IMR-90 (cell line): ENCODE results near the gene NEK9. TPM values are rescaled to one million over a fixed set of nuclear protein-coding genes. Genes with fewer than 3 reads are reported as not detected.

Source experiments
- ATAC-seq: fragments of 200-7000 bp; cut with Tn5 transposase; 2 replicates; pipeline ENCODE4 v1.9.1; 2020; ENCODE audit warnings: low read depth, mild to moderate bottlenecking, moderate library complexity
- BruUV-seq: library from RNA; stranded (reverse); fragments of 400-500 nt; replicated peaks from 2 replicates; lab custom pipeline; 2021; lab: Mats Ljungman, UMichigan
- CTCF ChIA-PET: fragments of 300-600 bp; formaldehyde crosslinking; extraction: SDS; loops from one replicate; lab custom pipeline; 2021; ENCODE audit warnings: antibody characterized with exemption; lab: Yijun Ruan, JAX
- POLR2A ChIA-PET: fragments of 300-600 bp; sonication (Branson Sonifier 250); formaldehyde crosslinking; loops from one replicate; lab custom pipeline; 2022; ENCODE audit warnings: antibody characterized with exemption; ENCODE audit not compliant: unreplicated experiment; lab: Charles Lee
- DNase-seq: peaks from one replicate; pipeline ENCODE4 v3.0.0; 2013
- H2AFZ ChIP-seq: replicated peaks from 2 replicates; pipeline ENCODE3; 2013; ENCODE audit warnings: low read length, mild to moderate bottlenecking; ENCODE audit not compliant: poor library complexity
- H2AK5ac ChIP-seq: 2 replicates; pipeline ENCODE4 v1.6.1; 2013; ENCODE audit warnings: low read depth, low read length, inconsistent platforms
- H2AK9ac ChIP-seq: replicated peaks from 2 replicates; pipeline ENCODE3; 2013; ENCODE audit warnings: mild to moderate bottlenecking, low read depth, low read length, moderate library complexity; ENCODE audit not compliant: poor library complexity
- H2BK120ac ChIP-seq: 2 replicates; pipeline ENCODE4 v1.6.1; 2013; ENCODE audit warnings: low read depth, low read length, inconsistent platforms
- H2BK15ac ChIP-seq: 3 replicates; pipeline ENCODE4 v1.6.1; 2013; ENCODE audit warnings: low read depth, low read length, inconsistent platforms
- H2BK20ac ChIP-seq: 2 replicates; pipeline ENCODE4 v1.6.1; 2013; ENCODE audit warnings: low read depth, mild to moderate bottlenecking, inconsistent platforms, low read length, moderate library complexity
- H2BK5ac ChIP-seq: 2 replicates; pipeline ENCODE4 v1.6.1; 2013; ENCODE audit warnings: mild to moderate bottlenecking, low read depth, low read length, inconsistent platforms; ENCODE audit not compliant: poor library complexity, severe bottlenecking
- H3K14ac ChIP-seq: replicated peaks from 2 replicates; pipeline ENCODE4 v1.6.1; 2013; ENCODE audit warnings: low read depth, low read length, inconsistent platforms
- H3K18ac ChIP-seq: 2 replicates; pipeline ENCODE4 v1.6.1; 2013; ENCODE audit warnings: low read depth, low read length, control low read depth
- H3K23ac ChIP-seq: 2 replicates; pipeline ENCODE4 v1.6.1; 2013; ENCODE audit warnings: low read depth, low read length, inconsistent platforms
- H3K27ac ChIP-seq: 2 replicates; pipeline ENCODE4 v1.5.1; 2013; ENCODE audit warnings: mild to moderate bottlenecking, control low read depth, low read length; ENCODE audit not compliant: insufficient read depth
- H3K27me3 ChIP-seq: 2 replicates; pipeline ENCODE4 v1.6.1; 2013; ENCODE audit warnings: low read length; ENCODE audit not compliant: control insufficient read depth, insufficient read depth
- H3K36me3 ChIP-seq: 2 replicates; pipeline ENCODE4 v1.6.1; 2013; ENCODE audit warnings: low read length, mixed read lengths; ENCODE audit not compliant: control insufficient read depth, insufficient read depth
- H3K4ac ChIP-seq: 2 replicates; pipeline ENCODE4 v1.6.1; 2013; ENCODE audit warnings: low read depth, low read length, inconsistent platforms
- H3K4me1 ChIP-seq: 2 replicates; pipeline ENCODE4 v1.6.1; 2013; ENCODE audit warnings: low read length, mixed read lengths; ENCODE audit not compliant: control insufficient read depth, insufficient read depth
- H3K4me2 ChIP-seq: 2 replicates; pipeline ENCODE4 v1.6.1; 2013; ENCODE audit warnings: low read depth, mild to moderate bottlenecking, control low read depth, low read length, moderate library complexity
- H3K4me3 ChIP-seq: 2 replicates; pipeline ENCODE4 v1.5.1; 2013; ENCODE audit warnings: low read depth, mild to moderate bottlenecking, control low read depth, low read length, moderate library complexity; ENCODE audit not compliant: insufficient read depth
- H3K56ac ChIP-seq: 2 replicates; pipeline ENCODE4 v1.6.1; 2013; ENCODE audit warnings: low read length, inconsistent platforms; ENCODE audit not compliant: insufficient read depth; ENCODE audit errors: extremely low read depth
- H3K79me1 ChIP-seq, 2 experiments: 2 replicates each; pipeline ENCODE4 v1.6.1; 2013; ENCODE audit warnings: low read length in 2 of 2, inconsistent platforms in 1 of 2, low read depth in 1 of 2
- H3K9ac ChIP-seq: 2 replicates; pipeline ENCODE4 v1.6.1; 2013; ENCODE audit warnings: low read depth, low read length, control low read depth
- H3K9me1 ChIP-seq: 2 replicates; pipeline ENCODE4 v1.6.1; 2013; ENCODE audit warnings: low read length, inconsistent platforms; ENCODE audit not compliant: insufficient read depth
- H3K9me3 ChIP-seq: 2 replicates; pipeline ENCODE4 v1.6.1; 2013; ENCODE audit warnings: low read length; ENCODE audit not compliant: control insufficient read depth, insufficient read depth
- H4K20me1 ChIP-seq: 2 replicates; pipeline ENCODE4 v1.6.1; 2013; ENCODE audit warnings: low read length, inconsistent platforms; ENCODE audit not compliant: insufficient read depth
- H4K5ac ChIP-seq: 2 replicates; pipeline ENCODE4 v1.6.1; 2013; ENCODE audit warnings: mild to moderate bottlenecking, low read depth, low read length, control low read depth
- H4K8ac ChIP-seq, 2 experiments: 2 replicates each; pipeline ENCODE4 v1.6.1; 2013; ENCODE audit warnings: low read depth in 2 of 2, low read length in 2 of 2, control low read depth in 1 of 2, inconsistent platforms in 1 of 2
- H4K91ac ChIP-seq: 2 replicates; pipeline ENCODE4 v1.6.1; 2013; ENCODE audit warnings: low read depth, low read length, inconsistent platforms; ENCODE audit not compliant: insufficient read depth
- BHLHE40 ChIP-seq: fragments of 150-350 bp; IDR thresholded peaks from 2 replicates; pipeline ENCODE4 v1.6.1; 2016; ENCODE audit warnings: mild to moderate bottlenecking, low read depth, low read length
- CEBPB ChIP-seq: IDR thresholded peaks from 2 replicates; pipeline ENCODE4 v1.6.1; 2012; ENCODE audit warnings: low read depth, low read length, improper control_type of control experiment
- CHD1 ChIP-seq: IDR thresholded peaks from 2 replicates; pipeline ENCODE4 v1.6.1; 2012; ENCODE audit warnings: low read depth, low read length, improper control_type of control experiment
- CTCF ChIP-seq: conservative IDR thresholded peaks from 2 replicates; pipeline ENCODE4 v1.5.1; 2012; ENCODE audit warnings: mild to moderate bottlenecking, low read depth, low read length, improper control_type of control experiment
- ELK1 ChIP-seq: fragments of 150-350 bp; IDR thresholded peaks from 2 replicates; pipeline ENCODE4 v1.6.1; 2016; ENCODE audit warnings: low read depth, mild to moderate bottlenecking, low read length, moderate library complexity, borderline replicate concordance
- FOS ChIP-seq: fragments of 150-350 bp; IDR thresholded peaks from 2 replicates; pipeline ENCODE4 v1.6.1; 2016; ENCODE audit warnings: low read depth, low read length
- MAFK ChIP-seq: IDR thresholded peaks from 2 replicates; pipeline ENCODE4 v1.6.1; 2012; ENCODE audit warnings: low read depth, low read length, improper control_type of control experiment
- MAZ ChIP-seq: IDR thresholded peaks from 2 replicates; pipeline ENCODE4 v1.6.1; 2012; ENCODE audit warnings: low read depth, mild to moderate bottlenecking, low read length, improper control_type of control experiment, moderate library complexity, borderline replicate concordance
- MXI1 ChIP-seq: IDR thresholded peaks from 2 replicates; pipeline ENCODE4 v1.6.1; 2012; ENCODE audit warnings: low read depth, mild to moderate bottlenecking, low read length, moderate library complexity, borderline replicate concordance
- NFE2L2 ChIP-seq: fragments of 150-350 bp; IDR thresholded peaks from 2 replicates; pipeline ENCODE4 v1.6.1; 2016; ENCODE audit warnings: low read depth, mild to moderate bottlenecking, low read length
- POLR2A ChIP-seq: IDR thresholded peaks from 2 replicates; pipeline ENCODE4 v1.6.1; 2012; ENCODE audit warnings: mild to moderate bottlenecking, low read depth, low read length
- RAD21 ChIP-seq: IDR thresholded peaks from 2 replicates; pipeline ENCODE4 v1.6.1; 2012; ENCODE audit warnings: low read length, improper control_type of control experiment
- RCOR1 ChIP-seq: IDR thresholded peaks from 2 replicates; pipeline ENCODE4 v1.6.1; 2012; ENCODE audit warnings: mild to moderate bottlenecking, low read length, improper control_type of control experiment; ENCODE audit not compliant: insufficient replicate concordance
- RFX5 ChIP-seq: IDR thresholded peaks from 2 replicates; pipeline ENCODE4 v1.8.0; 2012; ENCODE audit warnings: low read depth, mild to moderate bottlenecking, low read length, moderate library complexity
- SMC3 ChIP-seq: fragments of 150-350 bp; IDR thresholded peaks from 2 replicates; pipeline ENCODE4 v1.6.1; 2016; ENCODE audit warnings: low read depth, mild to moderate bottlenecking, antibody characterized with exemption, low read length, moderate library complexity
- WGBS, 2 experiments: methylation state at CpG; one replicate each; pipeline versions ENCODE4 v1.1.5 to v1.1.7; 2013; ENCODE audit warnings: missing lambda C conversion rate in 2 of 2; ENCODE audit not compliant: insufficient read length in 1 of 2; ENCODE audit errors: extremely low coverage in 2 of 2; 5-methylcytosine and 5-hydroxymethylcytosine counted together
- dilution Hi-C: fragments of 300-500 bp; cut with HindIII; formaldehyde crosslinking; loops from one replicate; pipeline ENCODE4 v1.14.3; 2018; ENCODE audit warnings: low sequenced_read_pairs; ENCODE audit not compliant: unreplicated experiment
- in situ Hi-C: fragments of 300-500 bp; cut with MboI; formaldehyde crosslinking; loops from 3 replicates; pipeline ENCODE4 v1.14.3; 2019; ENCODE audit warnings: low sequenced_read_pairs, inconsistent platforms, mixed read lengths
- intact Hi-C: fragments of 100-400 bp; cut with micrococcal nuclease; formaldehyde crosslinking; loops from 2 replicates; pipeline ENCODE4 v1.10.0; 2022
- polyA plus RNA-seq, 3 experiments: library from polyadenylated mRNA; depleted of rRNA; stranded (reverse); fragments of >200 nt; gene quantifications; 2 replicates each; pipeline ENCODE4 v1.2.3, GENCODE V29; 2012; ENCODE audit warnings: low replicate concordance in 1 of 3
- total RNA-seq: library from RNA; depleted of rRNA; stranded (reverse); fragments of >200 nt; gene quantifications from 2 replicates; pipeline ENCODE4 v1.2.3, GENCODE V29; 2012
- TF ChIP-seq, protein P1 (sequence below): fragments of 150-350 bp; IDR thresholded peaks from 2 replicates; pipeline ENCODE4 v1.6.1; 2017; ENCODE audit warnings: mild to moderate bottlenecking, antibody characterized with exemption, low read length, low read depth

Gene NEK9
- total and polyA plus RNA-seq, 2 of the 4 experiments (the other 2 are of a cell fraction): 22.9 to 23.2 TPM

DNA sequence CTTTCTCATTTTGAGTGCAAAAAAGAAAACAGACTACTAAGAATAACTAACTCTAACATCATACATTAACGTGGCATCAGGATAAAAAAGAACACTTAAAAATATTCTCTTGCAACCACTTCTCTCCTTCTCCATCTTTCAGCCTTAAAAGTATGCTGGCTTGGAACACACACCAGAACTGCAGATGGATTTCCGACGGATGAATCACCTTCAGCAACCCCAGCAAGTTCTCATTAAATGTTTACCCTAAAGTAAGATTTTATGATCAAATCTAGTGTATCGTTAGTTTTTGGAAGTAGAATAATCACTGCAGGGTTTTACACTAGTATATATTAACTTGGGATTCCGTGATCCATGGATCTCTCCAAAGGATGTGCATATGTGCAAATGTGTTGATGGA lies 1.2 kb downstream of the NEK9 start:
- H3K4me1 ChIP-seq: peaks cover 5% of the 10 kb centered on the region; the same call in 1 of the 2 replicates
- no CpG with 5 or more reads among the region's 5 CpGs for WGBS, 2 experiments
- H3K9ac ChIP-seq: no peak overlapping the region
- H3K23ac ChIP-seq: peak overlapping the region; percentile 69; the same call in 1 of the 2 replicates
- H3K4ac ChIP-seq: no peak overlapping the region
- no peak overlapping the region for H3K14ac ChIP-seq
- no TSS peak for BruUV-seq
- DNase-seq (peak; percentile 85), ATAC-seq (peak; percentile 25)
- H4K5ac ChIP-seq: no peak overlapping the region; the same call in 1 of the 2 replicates
- H4K91ac ChIP-seq: no peak overlapping the region
- no peak overlapping the region for H2AFZ ChIP-seq
- H2BK15ac ChIP-seq: no peak overlapping the region
- no peak overlapping the region for H2AK5ac ChIP-seq
- H3K4me2 ChIP-seq: peak overlapping the region; percentile 95
- in situ Hi-C loops (no loop called here), intact Hi-C loops (no loop called here), dilution Hi-C loops (loop anchor here (25.0 kb wide), 1 partner anchor 187 kb away; no protein-coding TSS in a partner anchor)
- H3K9me3 ChIP-seq: no peaks in the 10 kb centered on the region
- no peak overlapping the region for H2BK120ac ChIP-seq
- H4K20me1 ChIP-seq: no peaks in the 10 kb centered on the region
- no peak overlapping the region for H3K27ac ChIP-seq
- ChIA-PET CTCF (interaction anchor here (1.1 kb wide), 1 partner anchor 180 kb away, joined by 10 read pairs; no protein-coding TSS in a partner anchor), POLR2A (no interaction called here)
- no peaks in the 10 kb centered on the region for H3K27me3 ChIP-seq
- H3K18ac ChIP-seq: no peak overlapping the region; the same call in 1 of the 2 replicates
- H3K79me1 ChIP-seq: peaks cover 24 to 38% of the 10 kb centered on the region in 2 experiments
- H2BK20ac ChIP-seq: no peak overlapping the region
- peak overlapping the region; percentile 97 to 100; a peak in 2 of 4 replicates for H4K8ac ChIP-seq
- H2AK9ac ChIP-seq: no peak overlapping the region
- H3K36me3 ChIP-seq: no peaks in the 10 kb centered on the region
- H3K56ac ChIP-seq: peak overlapping the region; percentile 76; the same call in 1 of the 2 replicates
- peaks cover 3% of the 10 kb centered on the region; the same call in 1 of the 2 replicates for H3K9me1 ChIP-seq
- H2BK5ac ChIP-seq: peak overlapping the region; percentile 82
- peak overlapping the region; percentile 91; the same call in 1 of the 2 replicates for H3K4me3 ChIP-seq
- TF ChIP-seq MAZ (no peak), CTCF (no peak), CHD1 (no peak), NFE2L2 (no peak), CEBPB (peak; percentile 56; the same call in 1 of the 2 replicates), RAD21 (no peak), POLR2A (no peak), RFX5 (no peak), MXI1 (no peak), SMC3 (no peak), RCOR1 (peak; percentile 55), BHLHE40 (no peak), MAFK (no peak), FOS (peak; percentile 44; the same call in 1 of the 2 replicates), ELK1 (no peak)
- TF ChIP-seq, protein P1, sequence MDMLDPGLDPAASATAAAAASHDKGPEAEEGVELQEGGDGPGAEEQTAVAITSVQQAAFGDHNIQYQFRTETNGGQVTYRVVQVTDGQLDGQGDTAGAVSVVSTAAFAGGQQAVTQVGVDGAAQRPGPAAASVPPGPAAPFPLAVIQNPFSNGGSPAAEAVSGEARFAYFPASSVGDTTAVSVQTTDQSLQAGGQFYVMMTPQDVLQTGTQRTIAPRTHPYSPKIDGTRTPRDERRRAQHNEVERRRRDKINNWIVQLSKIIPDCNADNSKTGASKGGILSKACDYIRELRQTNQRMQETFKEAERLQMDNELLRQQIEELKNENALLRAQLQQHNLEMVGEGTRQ: no peak
